ENCODE results near the gene MYO9A.

The MYO9A gene

GRCh38 chr15:71773206-71773859, 344.6 kb downstream of the MYO9A start:
- DNase-seq, result no peak

More at GRCh38 chr15:71773206-71773859, 344.6 kb downstream of the MYO9A start:
- H3K9me3 Mint-ChIP-seq, result no peaks in the 10 kb centered on the region
- peaks cover under 1% of the 10 kb centered on the region for H3K27me3 Mint-ChIP-seq
- H3K27ac Mint-ChIP-seq, result no peak overlapping the region
- no peak overlapping the region for H3K4me3 Mint-ChIP-seq
- no peaks in the 10 kb centered on the region for H3K4me1 Mint-ChIP-seq (ENCODE audit: low read depth)
- H3K36me3 Mint-ChIP-seq (ENCODE audit: low read depth), result no peaks in the 10 kb centered on the region
